ENCODE results near the gene AGXT2. TPM values are rescaled to one million over a fixed set of nuclear protein-coding genes. Genes with fewer than 3 reads are reported as not detected.

Gene AGXT2
- total RNA-seq, 1 experiment from 2014 or later = not detected

DNA sequence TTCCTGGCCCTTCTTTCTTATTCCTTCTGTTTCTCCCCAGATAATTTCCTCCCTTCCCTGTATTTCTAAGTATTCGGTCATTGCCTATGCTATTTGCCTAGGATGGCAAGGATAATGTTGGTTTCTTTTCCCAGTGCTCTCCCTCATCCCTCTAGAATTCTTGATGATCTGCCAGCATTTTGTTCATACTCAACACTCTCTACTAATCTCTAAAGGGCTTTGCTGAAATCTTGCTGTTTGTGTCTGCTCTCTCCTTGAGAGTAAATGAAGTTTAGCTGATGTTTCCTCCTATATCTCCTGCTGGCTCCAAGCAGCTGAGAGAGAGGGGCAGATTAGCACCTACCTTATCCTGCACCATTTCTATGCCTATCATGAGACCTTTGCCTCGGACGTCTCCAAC, 38.1 kb downstream of the AGXT2 start:
- Histone ChIP-seq H3K27ac (ENCODE audit: low read depth, low read length) (no peak overlapping the region), H3K9me3 (ENCODE audit: control insufficient read depth in 1 of 2, insufficient read depth in 1 of 2, low read depth in 1 of 2, low read length in 2 of 2) (no peaks in the 10 kb centered on the region), H3K9ac (ENCODE audit: low read length) (no peak overlapping the region), H4K20me1 (ENCODE audit: insufficient read depth) (no peaks in the 10 kb centered on the region), H3K36me3 (ENCODE audit: control insufficient read depth in 1 of 2, insufficient read depth in 2 of 2, low read length in 2 of 2) (no peaks in the 10 kb centered on the region), H3K4me1 (ENCODE audit: control insufficient read depth in 1 of 2, insufficient read depth in 2 of 2, low read length in 2 of 2) (no peaks in the 10 kb centered on the region), H3K9me2 (ENCODE audit: insufficient read depth) (no peaks in the 10 kb centered on the region), H2AFZ (ENCODE audit: low read depth, low read length, poor library complexity, severe bottlenecking) (no peak overlapping the region), H3K4me3 (replicated peaks in 1 of 2; ENCODE audit: low read depth in 1 of 2, low read length in 2 of 2) (no peak overlapping the region), H3K4me2 (ENCODE audit: low read length) (no peak overlapping the region), H3K79me2 (ENCODE audit: insufficient read depth, low read length) (no peaks in the 10 kb centered on the region), H3K27me3 (ENCODE audit: insufficient read depth, low read length) (peaks cover 6% of the 10 kb centered on the region; the same call in 1 of the 2 replicates)
- no peak for TF ChIP-seq ZFX (IDR thresholded peaks at IDR 0.05)
- TF ChIP-seq, protein P1, sequence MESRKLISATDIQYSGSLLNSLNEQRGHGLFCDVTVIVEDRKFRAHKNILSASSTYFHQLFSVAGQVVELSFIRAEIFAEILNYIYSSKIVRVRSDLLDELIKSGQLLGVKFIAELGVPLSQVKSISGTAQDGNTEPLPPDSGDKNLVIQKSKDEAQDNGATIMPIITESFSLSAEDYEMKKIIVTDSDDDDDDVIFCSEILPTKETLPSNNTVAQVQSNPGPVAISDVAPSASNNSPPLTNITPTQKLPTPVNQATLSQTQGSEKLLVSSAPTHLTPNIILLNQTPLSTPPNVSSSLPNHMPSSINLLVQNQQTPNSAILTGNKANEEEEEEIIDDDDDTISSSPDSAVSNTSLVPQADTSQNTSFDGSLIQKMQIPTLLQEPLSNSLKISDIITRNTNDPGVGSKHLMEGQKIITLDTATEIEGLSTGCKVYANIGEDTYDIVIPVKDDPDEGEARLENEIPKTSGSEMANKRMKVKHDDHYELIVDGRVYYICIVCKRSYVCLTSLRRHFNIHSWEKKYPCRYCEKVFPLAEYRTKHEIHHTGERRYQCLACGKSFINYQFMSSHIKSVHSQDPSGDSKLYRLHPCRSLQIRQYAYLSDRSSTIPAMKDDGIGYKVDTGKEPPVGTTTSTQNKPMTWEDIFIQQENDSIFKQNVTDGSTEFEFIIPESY (IDR thresholded peaks at IDR 0.05; ENCODE audit: extremely low read depth, insufficient replicate concordance, low read length) = no peak
- TF ChIP-seq POLR2AphosphoS5 (IDR thresholded peaks at IDR 0.05; ENCODE audit: low read depth, low read length) = no peak
- TF ChIP-seq, protein P2, sequence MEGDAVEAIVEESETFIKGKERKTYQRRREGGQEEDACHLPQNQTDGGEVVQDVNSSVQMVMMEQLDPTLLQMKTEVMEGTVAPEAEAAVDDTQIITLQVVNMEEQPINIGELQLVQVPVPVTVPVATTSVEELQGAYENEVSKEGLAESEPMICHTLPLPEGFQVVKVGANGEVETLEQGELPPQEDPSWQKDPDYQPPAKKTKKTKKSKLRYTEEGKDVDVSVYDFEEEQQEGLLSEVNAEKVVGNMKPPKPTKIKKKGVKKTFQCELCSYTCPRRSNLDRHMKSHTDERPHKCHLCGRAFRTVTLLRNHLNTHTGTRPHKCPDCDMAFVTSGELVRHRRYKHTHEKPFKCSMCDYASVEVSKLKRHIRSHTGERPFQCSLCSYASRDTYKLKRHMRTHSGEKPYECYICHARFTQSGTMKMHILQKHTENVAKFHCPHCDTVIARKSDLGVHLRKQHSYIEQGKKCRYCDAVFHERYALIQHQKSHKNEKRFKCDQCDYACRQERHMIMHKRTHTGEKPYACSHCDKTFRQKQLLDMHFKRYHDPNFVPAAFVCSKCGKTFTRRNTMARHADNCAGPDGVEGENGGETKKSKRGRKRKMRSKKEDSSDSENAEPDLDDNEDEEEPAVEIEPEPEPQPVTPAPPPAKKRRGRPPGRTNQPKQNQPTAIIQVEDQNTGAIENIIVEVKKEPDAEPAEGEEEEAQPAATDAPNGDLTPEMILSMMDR (IDR thresholded peaks at IDR 0.05 in 2 of 3, conservative IDR thresholded peaks at IDR 0.05 in 1 of 3; ENCODE audit: borderline replicate concordance in 1 of 3, insufficient read depth in 1 of 3, low read depth in 2 of 3, low read length in 2 of 3) = no peak
- TF ChIP-seq, protein P3, sequence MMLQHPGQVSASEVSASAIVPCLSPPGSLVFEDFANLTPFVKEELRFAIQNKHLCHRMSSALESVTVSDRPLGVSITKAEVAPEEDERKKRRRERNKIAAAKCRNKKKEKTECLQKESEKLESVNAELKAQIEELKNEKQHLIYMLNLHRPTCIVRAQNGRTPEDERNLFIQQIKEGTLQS (IDR thresholded peaks at IDR 0.05) = no peak
- TF ChIP-seq EGR1 (IDR thresholded peaks at IDR 0.05; ENCODE audit: low read depth) = no peak
- TF ChIP-seq EZH2phosphoT487 (IDR thresholded peaks at IDR 0.05; ENCODE audit: borderline replicate concordance) = no peak
- no peak for DNase-seq (ENCODE audit: low read depth, low spot score)
- ChIA-PET RAD21 (ENCODE audit: low non-redundant PET in 1 of 2, low total read pairs in 2 of 2, uncharacterized antibody in 2 of 2, unreplicated experiment in 2 of 2) (no interaction called here), CTCF (no interaction called here), POLR2A (no interaction called here)
- no TSS peak for BruUV-seq (replicated peaks)
- intact Hi-C loops (cut with micrococcal nuclease) = no loop called here
- ATAC-seq = no peak

Data from HCT116 (cell line).